SK-N-MC (cell line): Measurements from ENCODE around the gene RNF135.
"Not testable (repeated sequence)": the region's sequence is repeated elsewhere in the genome, so short reads cannot be mapped to it uniquely, and the experiment has no call there.

Source experiments
- DNase-seq: peaks from one replicate; pipeline ENCODE4 v3.0.0-alpha.2; 2011; ENCODE audit warnings: low read depth, low spot score
- H3K27ac ChIP-seq: fragments of 200-600 bp; sonication (generic); 2 replicates; pipeline ENCODE4 v1.5.1; 2016; ENCODE audit warnings: mixed run types
- H3K36me3 ChIP-seq: fragments of 200-600 bp; sonication (generic); 2 replicates; pipeline ENCODE4 v1.6.1; 2017; ENCODE audit warnings: antibody characterized with exemption, low read length, mixed read lengths; ENCODE audit not compliant: insufficient read depth
- H3K4me3 ChIP-seq: fragments of 200-600 bp; sonication (generic); 2 replicates; pipeline ENCODE4 v1.5.1; 2016
- H3K9ac ChIP-seq: fragments of 200-600 bp; sonication (generic); 2 replicates; pipeline ENCODE4 v1.8.0; 2017; ENCODE audit warnings: mixed run types, mixed read lengths; ENCODE audit not compliant: insufficient read length
- H3K9me3 ChIP-seq: fragments of 200-600 bp; sonication (generic); 2 replicates; pipeline ENCODE4 v1.6.1; 2017; ENCODE audit warnings: low read depth, mild to moderate bottlenecking, antibody characterized with exemption, low read length, moderate library complexity, mixed read lengths
- EZH2 ChIP-seq: fragments of 200-600 bp; sonication (generic); IDR thresholded peaks from one replicate; pipeline ENCODE4 v1.6.1; 2017; ENCODE audit warnings: antibody characterized with exemption
- FOXP2 ChIP-seq: optimal IDR thresholded peaks from 2 replicates; pipeline ENCODE3; 2011; ENCODE audit warnings: mild to moderate bottlenecking, moderate library complexity; ENCODE audit not compliant: insufficient read depth; ENCODE audit errors: extremely low read length, control extremely low read depth
- POLR2AphosphoS5 ChIP-seq: IDR thresholded peaks from 2 replicates; pipeline ENCODE4 v1.6.1; 2012; ENCODE audit warnings: mild to moderate bottlenecking, low read depth, low read length, borderline replicate concordance

The RNF135 gene

DNA sequence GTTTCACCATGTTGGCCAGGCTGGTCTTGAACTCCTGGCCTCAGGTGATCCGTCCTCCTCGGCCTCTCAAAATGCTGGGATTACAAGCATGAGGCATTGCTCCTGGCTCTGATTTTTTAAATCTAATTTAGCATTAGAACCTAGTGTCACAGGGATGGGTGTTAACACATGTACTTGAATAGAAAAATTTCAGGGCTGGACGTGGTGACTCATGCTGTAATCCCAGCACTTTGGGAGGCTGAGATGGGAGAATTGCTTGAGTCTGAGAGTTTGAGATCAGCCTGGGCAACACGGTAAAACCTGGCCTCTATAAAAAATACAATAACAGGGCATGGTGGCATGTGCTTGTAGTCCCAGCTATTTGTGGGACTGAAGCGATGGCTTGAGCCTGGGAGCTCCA lies 6.0 kb upstream of the RNF135 start:
- Histone ChIP-seq H3K9ac (no peak overlapping the region), H3K9me3 (no peaks in the 10 kb centered on the region), H3K27ac (no peak overlapping the region), H3K36me3 (no peaks in the 10 kb centered on the region), H3K4me3 (no peak overlapping the region)
- no peak for TF ChIP-seq POLR2AphosphoS5
- no peak for TF ChIP-seq EZH2
- TF ChIP-seq FOXP2 = no peak
- DNase-seq = no peak

DNA sequence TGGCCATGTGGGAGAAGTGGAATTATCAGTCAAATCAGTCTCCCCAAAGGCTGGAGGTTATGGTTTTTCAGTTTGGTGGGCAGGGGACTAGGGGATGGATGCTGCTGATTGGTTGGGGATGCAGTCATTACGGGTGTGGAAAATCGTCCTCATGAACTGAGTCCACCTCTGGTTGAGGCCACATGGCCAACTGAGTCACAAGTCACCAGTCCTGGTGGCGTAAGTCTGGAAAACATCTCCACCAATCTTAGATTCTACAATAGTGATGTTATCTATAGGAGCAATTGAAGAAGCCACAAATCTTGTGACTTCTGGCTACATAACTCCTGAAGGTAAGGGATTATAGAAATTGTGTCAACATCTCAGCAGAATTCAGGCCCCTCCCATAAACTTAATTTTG lies 5.2 kb upstream of the RNF135 start:
- no peaks in the 10 kb centered on the region for H3K36me3 ChIP-seq
- H3K9ac ChIP-seq = no peak overlapping the region
- DNase-seq = no peak
- H3K9me3 ChIP-seq = no peaks in the 10 kb centered on the region
- H3K27ac ChIP-seq = no peak overlapping the region
- no peak for TF ChIP-seq POLR2AphosphoS5
- no peak for TF ChIP-seq EZH2
- TF ChIP-seq FOXP2 = no peak
- no peak overlapping the region for H3K4me3 ChIP-seq

DNA sequence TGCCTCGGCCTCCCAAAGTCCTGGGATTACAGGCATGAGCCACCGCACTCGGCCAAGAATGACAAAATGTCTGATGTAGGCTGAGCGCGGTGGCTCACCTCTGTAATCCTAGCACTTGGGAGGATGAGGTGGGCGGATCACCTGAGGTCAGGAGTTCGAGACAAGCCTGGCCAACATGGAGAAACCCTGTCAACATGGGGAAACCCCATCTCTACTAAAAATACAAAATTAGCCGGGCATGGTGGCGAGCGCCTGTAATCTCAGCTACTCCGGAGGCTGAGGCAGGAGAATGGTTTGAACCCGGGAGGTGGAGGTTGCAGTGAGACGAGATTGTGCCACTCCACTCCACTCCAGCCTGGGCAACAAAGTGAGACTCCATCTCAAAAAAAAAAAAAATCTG lies 2.9 kb upstream of the RNF135 start:
- H3K9me3 ChIP-seq, H3K9ac ChIP-seq, H3K4me3 ChIP-seq, H3K27ac ChIP-seq, DNase-seq, H3K36me3 ChIP-seq: not testable (repeated sequence)

DNA sequence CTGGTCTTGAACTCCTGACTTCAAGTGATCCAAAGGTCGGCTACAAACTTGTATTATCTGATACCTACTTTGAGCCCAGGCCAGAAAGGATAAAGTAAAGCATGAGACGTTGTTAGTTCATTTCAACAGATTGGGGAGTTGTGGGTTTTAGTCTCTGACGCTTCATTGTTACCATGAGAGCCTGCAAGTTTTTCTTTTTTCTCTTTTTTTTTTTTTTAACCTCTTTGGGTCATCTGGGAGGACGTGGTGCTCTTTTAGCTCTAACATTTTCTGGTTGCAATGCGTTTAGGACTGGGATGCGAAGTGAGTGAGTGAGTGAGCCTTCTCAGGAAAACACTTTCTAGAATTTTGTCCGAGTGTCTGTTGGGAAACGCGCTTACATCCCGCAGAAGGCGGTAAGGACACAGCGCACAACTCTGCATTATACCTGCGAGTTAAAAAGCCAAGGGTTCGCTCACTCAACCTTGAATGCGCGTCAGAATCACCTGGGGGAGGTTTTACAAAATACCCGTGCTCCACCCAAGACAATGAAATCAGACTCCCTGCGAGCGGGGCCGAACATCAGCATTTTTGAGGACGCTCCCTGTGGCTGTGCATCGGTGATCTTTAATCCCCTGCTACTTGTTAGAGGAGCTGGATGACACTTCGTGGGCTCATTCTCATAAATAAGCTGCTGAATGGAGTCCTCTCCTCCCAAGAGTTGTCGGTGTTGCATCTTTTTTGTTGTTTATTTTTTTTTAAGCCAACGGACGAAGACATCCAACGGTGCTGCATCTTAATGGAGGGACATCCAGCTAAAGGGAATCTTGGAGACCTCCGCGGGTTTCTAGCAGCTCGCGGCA lies 629 bp upstream of the RNF135 start:
- no peak overlapping the region for H3K27ac ChIP-seq
- no peak overlapping the region for H3K9ac ChIP-seq
- no peaks in the 10 kb centered on the region for H3K9me3 ChIP-seq
- no peak for TF ChIP-seq FOXP2
- no peak for TF ChIP-seq EZH2
- TF ChIP-seq POLR2AphosphoS5 = no peak
- no peak overlapping the region for H3K4me3 ChIP-seq
- no peak for DNase-seq
- no peaks in the 10 kb centered on the region for H3K36me3 ChIP-seq

DNA sequence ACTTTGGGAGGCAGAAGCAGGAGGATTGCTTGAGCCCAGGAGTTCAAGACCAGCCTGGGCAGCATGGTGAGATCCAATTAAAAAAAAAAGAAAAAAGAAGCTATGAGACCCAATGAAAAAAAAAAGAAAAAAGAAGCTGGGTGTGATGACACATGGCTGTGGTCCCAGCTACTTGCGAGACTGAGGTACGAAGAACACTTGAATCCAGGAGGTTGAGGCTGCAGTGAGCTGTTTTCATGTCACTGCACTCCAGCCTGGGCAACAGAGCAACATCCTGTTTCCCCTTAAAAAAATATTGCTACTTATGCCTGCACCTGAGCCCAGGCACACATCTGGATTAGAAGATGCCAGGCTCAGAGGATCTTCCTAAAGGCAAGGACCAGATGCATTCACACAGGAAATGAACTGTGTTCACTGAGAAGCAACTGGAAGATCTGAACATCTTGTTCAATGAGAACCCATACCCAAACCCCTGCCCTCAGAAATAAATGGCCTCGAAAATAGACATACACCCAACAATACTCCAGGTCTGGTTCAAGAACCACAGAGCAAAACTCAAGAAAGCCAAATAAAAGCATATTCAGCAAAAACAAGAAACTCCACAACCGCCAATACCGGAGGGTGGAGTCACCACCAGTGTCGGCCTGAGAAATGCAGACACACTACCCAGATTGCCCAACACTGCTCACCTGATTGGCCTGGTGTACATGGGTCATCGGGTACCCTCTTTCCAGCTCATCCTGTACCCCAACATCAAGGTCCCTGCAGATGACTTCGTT lies 4.4 kb downstream of the RNF135 start:
- Histone ChIP-seq H3K27ac (no peak overlapping the region), H3K4me3 (no peak overlapping the region), H3K36me3 (no peaks in the 10 kb centered on the region), H3K9me3 (no peaks in the 10 kb centered on the region), H3K9ac (no peak overlapping the region)
- DNase-seq = no peak
- TF ChIP-seq EZH2 = no peak
- TF ChIP-seq FOXP2 = no peak
- TF ChIP-seq POLR2AphosphoS5 = no peak

DNA sequence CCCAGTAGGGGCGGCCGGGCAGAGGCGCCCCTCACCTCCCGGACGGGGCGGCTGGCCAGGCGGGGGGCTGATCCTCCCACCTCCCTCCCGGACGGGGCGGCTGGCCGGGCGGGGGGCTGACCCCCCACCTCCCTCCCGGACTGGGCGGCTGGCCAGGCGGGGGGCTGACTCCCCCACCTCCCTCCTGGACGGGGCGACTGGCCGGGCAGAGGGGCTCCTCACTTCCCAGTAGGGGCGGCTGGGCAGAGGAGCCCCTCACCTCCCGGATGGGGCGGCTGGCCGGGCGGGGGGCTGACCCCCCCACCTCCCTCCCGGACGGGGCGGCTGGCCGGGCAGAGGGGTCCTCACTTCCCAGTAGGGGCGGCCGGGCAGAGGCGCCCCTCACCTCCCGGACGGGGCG lies 9.1 kb downstream of the RNF135 start:
- not testable (repeated sequence) for DNase-seq, H3K9me3 ChIP-seq, H3K36me3 ChIP-seq, H3K4me3 ChIP-seq, H3K27ac ChIP-seq, H3K9ac ChIP-seq

DNA sequence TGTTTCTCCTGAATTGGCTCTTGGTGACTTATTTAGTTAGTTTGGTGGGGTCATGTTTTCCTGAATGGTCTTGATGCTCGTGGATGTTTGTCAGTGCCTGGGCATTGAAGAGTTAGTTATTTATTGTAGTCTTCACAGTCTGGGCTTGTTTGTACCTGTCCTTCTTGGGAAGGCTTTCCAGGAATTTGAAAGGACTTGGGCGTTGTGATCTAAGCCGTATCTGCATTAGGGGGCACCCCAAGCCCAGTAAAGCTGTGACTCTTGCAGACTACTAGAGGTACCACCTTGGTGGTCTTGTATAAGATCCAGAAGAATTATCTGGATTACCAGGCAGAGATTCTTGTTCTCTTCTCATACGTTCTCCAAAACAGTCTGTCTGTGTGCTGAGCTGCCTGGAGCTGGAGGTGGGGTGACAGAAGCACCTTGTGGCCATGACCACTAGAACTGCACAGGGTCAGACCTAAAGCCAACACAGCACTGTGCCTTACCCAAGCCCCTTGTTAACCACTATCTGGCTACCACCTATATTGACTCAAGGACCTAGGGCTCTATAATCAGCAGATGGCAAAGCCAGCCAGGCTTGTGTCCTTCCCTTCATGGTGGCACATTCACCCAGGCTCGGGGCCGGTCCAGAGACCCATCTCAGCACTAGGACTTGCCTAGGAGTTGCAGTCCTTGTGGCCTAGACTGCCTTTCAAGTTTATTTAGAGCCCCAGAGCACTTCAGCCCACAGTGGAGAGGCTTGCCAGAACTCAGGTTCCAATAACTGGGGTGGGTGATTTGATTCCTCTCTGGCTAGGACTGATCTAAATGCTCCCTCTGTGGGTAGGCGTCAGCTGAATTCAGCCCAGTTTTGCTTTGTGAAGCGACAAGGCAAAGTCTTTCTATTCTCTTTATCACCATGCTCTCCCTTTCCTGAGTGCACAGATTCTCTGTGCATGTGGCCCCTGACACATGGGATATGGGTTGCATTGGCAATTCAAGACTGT lies 11.0 kb downstream of the RNF135 start:
- Histone ChIP-seq H3K27ac (no peak overlapping the region), H3K9me3 (no peaks in the 10 kb centered on the region), H3K9ac (no peak overlapping the region), H3K4me3 (no peak overlapping the region), H3K36me3 (no peaks in the 10 kb centered on the region)
- DNase-seq = no peak
- TF ChIP-seq EZH2 (no peak), POLR2AphosphoS5 (no peak), FOXP2 (no peak)

DNA sequence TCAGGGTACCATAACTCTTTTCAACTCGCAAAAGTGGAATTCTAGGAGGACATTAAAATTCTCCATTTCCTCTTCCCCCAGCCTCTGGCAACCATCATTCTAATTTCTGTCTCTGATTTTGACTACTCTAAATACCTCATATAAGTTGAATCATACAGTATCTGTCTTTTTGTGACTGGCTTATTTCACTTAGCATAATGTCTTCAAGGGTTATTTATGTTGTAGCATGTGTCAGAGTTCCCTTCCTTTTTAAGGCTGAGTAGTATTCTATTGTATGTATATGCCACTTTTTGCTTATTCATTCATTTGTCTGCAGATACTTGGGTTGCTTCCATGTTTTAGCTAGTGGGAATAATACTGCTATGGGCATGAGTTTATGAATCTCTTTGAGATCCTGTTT lies 12.0 kb downstream of the RNF135 start:
- Histone ChIP-seq H3K36me3 (no peaks in the 10 kb centered on the region), H3K9me3 (no peaks in the 10 kb centered on the region), H3K4me3 (no peak overlapping the region), H3K27ac (no peak overlapping the region), H3K9ac (no peak overlapping the region)
- no peak for TF ChIP-seq POLR2AphosphoS5
- DNase-seq = no peak
